ENCODE data around the gene VGLL2.
"Not testable (repeated sequence)": the region's sequence is repeated elsewhere in the genome, so short reads cannot be mapped to it uniquely, and the experiment has no call there.

GRCh38 chr6:117244979-117245378 is 20.4 kb upstream of the VGLL2 start:
- not testable (repeated sequence) for TF ChIP-seq CTCF (IDR thresholded peaks at IDR 0.05; ENCODE audit: insufficient read depth, low read length, poor library complexity, severe bottlenecking); EZH2phosphoT487 (conservative IDR thresholded peaks at IDR 0.05; ENCODE audit: low read length)
